T47D (cell line): ENCODE results near the gene AOPEP.
A peak's percentile ranks its signal among the peaks of the same experiment; 100 is the strongest.

Source experiments
- DNase-seq, 2 experiments: peaks; one replicate each; pipeline versions ENCODE4 v3.0.0 to v3.0.0-alpha.2; 2011 to 2012; ENCODE audit warnings: low read depth in 1 of 2, low spot score in 1 of 2
- JUND ChIP-seq: IDR thresholded peaks from 2 replicates; pipeline ENCODE4 v1.6.1; 2012; ENCODE audit warnings: low read depth
- in situ Hi-C: cut with HindIII; loops from 2 replicates; pipeline ENCODE4 v1.10.0; 2016; ENCODE audit warnings: low sequenced_read_pairs, low pct_unique_long_range_greater_than_20kb

Gene AOPEP

GRCh38 chr9:95047452-95048224 lies 321.1 kb downstream of the AOPEP start:
- TF ChIP-seq JUND = no peak
- DNase-seq = no peak
- in situ Hi-C loops = no loop called here

GRCh38 chr9:95048225-95049087 lies 322.0 kb downstream of the AOPEP start:
- no peak for TF ChIP-seq JUND
- in situ Hi-C loops = no loop called here
- peak; percentile 60 to 62 for DNase-seq

- TF ChIP-seq JUND = no peak
- in situ Hi-C loops = no loop called here
- DNase-seq = no peak
Measured at GRCh38 chr9:95049761-95050160, 323.3 kb downstream of the AOPEP start.

GRCh38 chr9:95053611-95054570 lies 327.4 kb downstream of the AOPEP start:
- in situ Hi-C loops = no loop called here
- DNase-seq = no peak
- TF ChIP-seq JUND = no peak

- no peak for TF ChIP-seq JUND
- DNase-seq = no peak
- in situ Hi-C loops = no loop called here
Measured at GRCh38 chr9:95055334-95055850, 328.9 kb downstream of the AOPEP start.

- no peak for TF ChIP-seq JUND
- in situ Hi-C loops = no loop called here
- DNase-seq = no peak
Measured at GRCh38 chr9:95055851-95056551, 329.5 kb downstream of the AOPEP start.

GRCh38 chr9:95057101-95057500 lies 330.6 kb downstream of the AOPEP start:
- TF ChIP-seq JUND = no peak
- in situ Hi-C loops = no loop called here
- no peak for DNase-seq

GRCh38 chr9:95058121-95058785 lies 331.8 kb downstream of the AOPEP start:
- DNase-seq = no peak
- in situ Hi-C loops = no loop called here
- TF ChIP-seq JUND = no peak

GRCh38 chr9:95058795-95059386 lies 332.4 kb downstream of the AOPEP start:
- in situ Hi-C loops = no loop called here
- DNase-seq = no peak
- no peak for TF ChIP-seq JUND

- DNase-seq = no peak
- in situ Hi-C loops = no loop called here
- TF ChIP-seq JUND = no peak
Measured at GRCh38 chr9:95060234-95060633, 333.7 kb downstream of the AOPEP start.

GRCh38 chr9:95060916-95061315 lies 334.4 kb downstream of the AOPEP start:
- no peak for TF ChIP-seq JUND
- no peak for DNase-seq
- in situ Hi-C loops = no loop called here
